Measurements from ENCODE around the gene ESF1.

Gene ESF1

DNA sequence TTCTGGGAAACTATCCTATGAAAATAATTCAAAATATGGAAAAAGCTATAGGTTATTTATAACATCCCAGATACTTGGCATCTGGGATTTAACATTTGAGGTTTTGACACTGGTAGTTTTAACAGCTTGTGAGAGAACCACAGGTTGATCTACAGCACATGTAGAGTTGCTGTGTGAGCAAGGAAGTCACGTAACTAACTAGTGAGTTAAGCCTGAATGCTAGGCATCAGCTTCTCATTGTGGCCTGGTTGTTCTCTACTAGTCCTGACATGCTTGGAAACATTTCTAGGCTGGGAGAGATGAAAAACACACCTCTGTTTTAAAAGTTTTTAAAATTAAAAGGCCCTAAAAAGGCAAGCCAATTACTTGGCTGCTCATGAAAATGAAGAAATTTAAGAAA is 28.2 kb downstream of the ESF1 start:
- TF ChIP-seq, protein P1, sequence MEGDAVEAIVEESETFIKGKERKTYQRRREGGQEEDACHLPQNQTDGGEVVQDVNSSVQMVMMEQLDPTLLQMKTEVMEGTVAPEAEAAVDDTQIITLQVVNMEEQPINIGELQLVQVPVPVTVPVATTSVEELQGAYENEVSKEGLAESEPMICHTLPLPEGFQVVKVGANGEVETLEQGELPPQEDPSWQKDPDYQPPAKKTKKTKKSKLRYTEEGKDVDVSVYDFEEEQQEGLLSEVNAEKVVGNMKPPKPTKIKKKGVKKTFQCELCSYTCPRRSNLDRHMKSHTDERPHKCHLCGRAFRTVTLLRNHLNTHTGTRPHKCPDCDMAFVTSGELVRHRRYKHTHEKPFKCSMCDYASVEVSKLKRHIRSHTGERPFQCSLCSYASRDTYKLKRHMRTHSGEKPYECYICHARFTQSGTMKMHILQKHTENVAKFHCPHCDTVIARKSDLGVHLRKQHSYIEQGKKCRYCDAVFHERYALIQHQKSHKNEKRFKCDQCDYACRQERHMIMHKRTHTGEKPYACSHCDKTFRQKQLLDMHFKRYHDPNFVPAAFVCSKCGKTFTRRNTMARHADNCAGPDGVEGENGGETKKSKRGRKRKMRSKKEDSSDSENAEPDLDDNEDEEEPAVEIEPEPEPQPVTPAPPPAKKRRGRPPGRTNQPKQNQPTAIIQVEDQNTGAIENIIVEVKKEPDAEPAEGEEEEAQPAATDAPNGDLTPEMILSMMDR (IDR thresholded peaks at IDR 0.05): no peak
- no peak for TF ChIP-seq ZFX (IDR thresholded peaks at IDR 0.05; ENCODE audit: borderline replicate concordance)
- H3K27ac ChIP-seq: no peak overlapping the region

DNA sequence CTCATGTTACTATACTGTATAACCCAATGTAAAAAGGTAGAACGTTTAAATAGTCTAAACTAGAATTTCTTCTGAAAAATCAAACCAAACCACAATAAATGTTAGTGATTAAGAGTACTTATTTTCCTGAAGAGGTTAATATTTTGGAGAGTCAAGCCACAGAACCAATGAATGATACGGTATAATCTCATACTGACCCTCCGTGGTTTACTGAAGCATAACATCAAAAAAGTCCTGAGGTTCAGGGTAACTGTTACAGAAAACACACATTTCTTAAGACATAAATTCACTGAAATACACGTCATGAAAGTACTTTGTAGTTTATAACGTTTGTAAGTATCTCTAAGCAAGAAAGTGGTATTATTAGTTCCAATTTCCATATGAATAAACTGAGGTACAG is 28.9 kb downstream of the ESF1 start:
- TF ChIP-seq, protein P1 (IDR thresholded peaks at IDR 0.05): no peak
- no peak for TF ChIP-seq ZFX (IDR thresholded peaks at IDR 0.05; ENCODE audit: borderline replicate concordance)
- no peak overlapping the region for H3K27ac ChIP-seq

DNA sequence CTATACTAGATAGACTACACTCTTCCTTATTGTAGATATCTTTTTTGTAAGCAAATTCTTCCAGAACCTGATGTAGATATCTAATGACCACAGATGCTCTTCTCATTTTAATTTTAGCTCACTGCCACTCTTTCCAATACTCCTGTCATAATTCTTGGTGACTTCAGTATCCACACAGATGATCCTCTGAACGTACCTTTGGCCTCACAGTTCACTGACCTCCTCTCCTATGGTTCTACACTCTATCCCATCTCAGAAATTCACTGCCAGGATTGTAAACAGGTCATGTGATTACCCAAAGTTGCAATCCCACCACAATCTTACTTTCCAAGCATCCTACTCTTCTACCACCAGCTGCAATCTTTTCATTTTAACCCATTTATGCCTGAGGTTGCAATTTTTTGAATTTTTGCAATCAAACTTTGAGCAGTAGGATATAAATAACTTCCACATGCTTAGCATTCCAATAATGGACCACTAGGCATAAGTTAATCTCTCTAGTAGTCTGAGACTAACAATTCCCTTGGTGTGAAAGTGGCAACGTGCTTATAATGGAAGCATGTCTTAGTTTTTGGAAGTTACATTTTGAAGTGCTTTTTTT is 31.2 kb downstream of the ESF1 start:
- TF ChIP-seq, protein P1 (IDR thresholded peaks at IDR 0.05): no peak
- no peak for TF ChIP-seq ZFX (IDR thresholded peaks at IDR 0.05; ENCODE audit: borderline replicate concordance)
- no peak overlapping the region for H3K27ac ChIP-seq

DNA sequence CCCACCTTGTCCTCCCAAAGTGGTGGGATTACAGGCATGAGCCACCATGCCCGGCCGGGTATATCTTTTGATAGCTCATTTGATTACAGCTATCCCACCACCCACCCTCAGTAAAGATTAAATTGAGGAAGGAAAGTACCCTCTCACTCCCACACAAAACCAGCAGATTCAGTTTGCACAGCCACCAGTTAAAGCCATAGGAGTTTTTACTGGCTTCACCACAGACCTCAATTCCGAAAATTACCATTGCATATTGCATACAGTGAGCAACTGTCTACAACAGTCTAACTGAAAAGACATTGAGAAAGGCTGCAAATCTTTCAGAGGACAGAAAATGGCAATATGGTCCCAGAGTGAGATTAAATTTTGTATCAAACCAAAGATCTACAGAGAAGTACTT is 34.9 kb downstream of the ESF1 start:
- H3K27ac ChIP-seq: no peak overlapping the region
- TF ChIP-seq, protein P1 (IDR thresholded peaks at IDR 0.05): no peak
- TF ChIP-seq ZFX (IDR thresholded peaks at IDR 0.05; ENCODE audit: borderline replicate concordance): no peak

DNA sequence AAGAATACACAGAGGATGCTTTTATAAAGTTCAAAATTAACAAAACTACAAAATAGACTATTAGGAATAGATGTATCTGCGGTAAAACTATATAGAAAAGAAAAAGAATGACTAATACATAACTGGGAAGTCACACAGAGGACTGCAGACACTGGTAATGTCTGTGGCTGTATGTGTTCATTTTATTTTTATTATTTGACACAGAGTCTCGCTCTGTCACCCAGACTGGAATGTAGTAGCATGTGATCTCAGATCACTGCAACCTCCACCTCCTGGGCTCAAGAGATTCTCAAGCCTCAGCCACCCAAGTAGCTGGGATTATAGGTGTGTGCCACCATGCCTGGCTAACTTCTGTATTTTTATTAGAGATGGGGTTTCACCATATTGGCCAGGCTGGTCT is 38.9 kb downstream of the ESF1 start:
- TF ChIP-seq ZFX (IDR thresholded peaks at IDR 0.05; ENCODE audit: borderline replicate concordance): no peak
- TF ChIP-seq, protein P1 (IDR thresholded peaks at IDR 0.05): no peak
- no peak overlapping the region for H3K27ac ChIP-seq

DNA sequence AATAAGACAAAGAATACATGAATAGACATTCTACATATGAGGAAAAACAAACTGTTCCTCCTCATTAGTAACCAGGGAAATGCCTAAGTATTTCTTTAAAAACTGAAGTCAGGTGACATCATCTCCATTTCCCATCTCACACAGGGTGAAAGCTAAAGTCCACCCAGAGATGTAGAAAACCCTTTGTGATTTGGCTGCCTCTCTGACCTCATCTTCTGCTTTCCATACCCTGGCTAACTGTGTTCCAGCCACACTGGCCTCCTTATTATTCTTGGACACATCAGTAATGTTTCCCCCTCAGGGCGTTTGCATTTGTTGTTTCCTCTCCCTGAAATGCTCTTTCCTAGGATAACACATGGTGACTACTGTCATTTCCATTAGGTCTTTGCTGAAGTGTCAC is 40.4 kb downstream of the ESF1 start:
- H3K27ac ChIP-seq: no peak overlapping the region

DNA sequence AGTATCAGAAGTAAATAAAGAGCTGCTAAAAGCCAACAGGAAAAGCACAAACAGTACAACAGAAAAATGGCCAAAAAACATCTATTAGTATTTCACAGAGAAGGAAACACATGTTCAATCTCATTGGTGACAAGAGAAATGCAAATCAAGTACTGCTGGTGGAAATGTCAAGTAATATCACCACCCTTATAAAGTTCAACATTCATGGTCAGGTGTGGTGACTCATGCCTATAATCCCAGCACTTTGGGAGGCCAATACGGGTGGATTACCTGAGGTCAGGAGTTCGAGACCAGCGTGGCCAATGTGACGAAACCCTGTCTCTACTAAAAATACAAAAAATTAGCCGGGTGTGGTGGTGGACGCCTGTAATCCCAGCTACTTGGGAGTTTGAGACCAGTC is 42.8 kb downstream of the ESF1 start:
- no peak for TF ChIP-seq ZFX (IDR thresholded peaks at IDR 0.05; ENCODE audit: borderline replicate concordance)
- TF ChIP-seq, protein P1 (IDR thresholded peaks at IDR 0.05): no peak
- no peak overlapping the region for H3K27ac ChIP-seq

More for the DNA sequence above, 40.4 kb downstream of the ESF1 start:
- TF ChIP-seq, protein P1 (IDR thresholded peaks at IDR 0.05): no peak
- no peak for TF ChIP-seq ZFX (IDR thresholded peaks at IDR 0.05; ENCODE audit: borderline replicate concordance)
